ENCODE results near the gene LRRC28. TPM values are rescaled to one million over a fixed set of nuclear protein-coding genes. Genes with fewer than 3 reads are reported as not detected.

Gene LRRC28
- total RNA-seq, 4 donors from 2014 or later = 56.5 to 82.7 (median 64.2) TPM

DNA sequence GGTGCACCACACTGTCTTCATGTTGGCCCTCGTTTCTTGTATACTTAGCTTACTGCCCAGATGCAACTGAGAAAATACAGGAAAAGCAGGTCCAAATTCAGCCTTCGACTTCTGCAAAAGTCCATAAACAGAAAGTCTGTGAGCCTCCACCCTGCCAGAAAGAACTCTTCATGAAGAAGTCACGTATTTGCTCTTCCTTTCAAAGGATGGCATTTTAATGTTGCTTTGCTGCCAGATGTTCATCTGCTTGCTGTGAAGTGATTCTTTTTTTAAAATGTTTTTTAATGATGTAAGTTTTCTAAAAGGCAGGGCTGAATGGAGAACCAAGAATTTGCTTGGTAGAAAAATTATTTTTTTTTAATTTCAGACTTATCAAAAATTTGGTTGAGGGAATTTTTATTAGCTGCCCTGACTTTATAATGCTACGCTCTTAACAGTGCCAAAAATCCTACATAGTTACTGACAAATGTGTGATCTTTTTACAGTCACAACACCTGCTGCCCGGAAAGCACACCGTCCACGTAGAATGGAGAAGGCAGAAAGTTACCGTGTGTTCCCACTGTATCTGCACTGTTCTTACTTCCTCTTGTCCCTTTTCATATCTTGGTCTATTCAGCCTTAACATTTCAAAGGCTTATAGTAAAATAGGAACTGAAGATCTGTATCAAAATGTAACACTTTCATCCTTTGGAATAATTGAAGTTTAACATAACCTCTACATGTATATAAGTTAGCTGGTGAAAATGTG is 136.3 kb downstream of the LRRC28 start:
- DNase-seq = no peak
- WGBS, 2 donors (ENCODE audit: low coverage in 1 of 2) = 69 to 80% methylated on average over 7 to 8 of the region's 8 CpGs
- TF ChIP-seq, protein P1, sequence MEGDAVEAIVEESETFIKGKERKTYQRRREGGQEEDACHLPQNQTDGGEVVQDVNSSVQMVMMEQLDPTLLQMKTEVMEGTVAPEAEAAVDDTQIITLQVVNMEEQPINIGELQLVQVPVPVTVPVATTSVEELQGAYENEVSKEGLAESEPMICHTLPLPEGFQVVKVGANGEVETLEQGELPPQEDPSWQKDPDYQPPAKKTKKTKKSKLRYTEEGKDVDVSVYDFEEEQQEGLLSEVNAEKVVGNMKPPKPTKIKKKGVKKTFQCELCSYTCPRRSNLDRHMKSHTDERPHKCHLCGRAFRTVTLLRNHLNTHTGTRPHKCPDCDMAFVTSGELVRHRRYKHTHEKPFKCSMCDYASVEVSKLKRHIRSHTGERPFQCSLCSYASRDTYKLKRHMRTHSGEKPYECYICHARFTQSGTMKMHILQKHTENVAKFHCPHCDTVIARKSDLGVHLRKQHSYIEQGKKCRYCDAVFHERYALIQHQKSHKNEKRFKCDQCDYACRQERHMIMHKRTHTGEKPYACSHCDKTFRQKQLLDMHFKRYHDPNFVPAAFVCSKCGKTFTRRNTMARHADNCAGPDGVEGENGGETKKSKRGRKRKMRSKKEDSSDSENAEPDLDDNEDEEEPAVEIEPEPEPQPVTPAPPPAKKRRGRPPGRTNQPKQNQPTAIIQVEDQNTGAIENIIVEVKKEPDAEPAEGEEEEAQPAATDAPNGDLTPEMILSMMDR (IDR thresholded peaks at IDR 0.05) = no peak
- no peak for TF ChIP-seq POLR2AphosphoS5 (IDR thresholded peaks at IDR 0.05)
- in situ Hi-C loops (cut with MboI; ENCODE audit: low pct_ligation_motif_present in 1 of 4, low pct_unique_long_range_greater_than_20kb in 1 of 4, low sequenced_read_pairs in 3 of 4) = no loop called here
- no peaks in the 10 kb centered on the region for H3K36me3 ChIP-seq
- no peak overlapping the region for H3K27ac ChIP-seq
- H3K4me1 ChIP-seq = peaks cover 11 to 18% (median 15%) of the 10 kb centered on the region in 4 donors
- no peak overlapping the region for H3K4me3 ChIP-seq
- intact Hi-C loops (cut with DNase I; ENCODE audit: low total_unique reads) = no loop called here
- H3K9me3 ChIP-seq = peaks cover 5 to 6% of the 10 kb centered on the region in 2 donors
- no peaks in the 10 kb centered on the region for H3K27me3 ChIP-seq

DNA sequence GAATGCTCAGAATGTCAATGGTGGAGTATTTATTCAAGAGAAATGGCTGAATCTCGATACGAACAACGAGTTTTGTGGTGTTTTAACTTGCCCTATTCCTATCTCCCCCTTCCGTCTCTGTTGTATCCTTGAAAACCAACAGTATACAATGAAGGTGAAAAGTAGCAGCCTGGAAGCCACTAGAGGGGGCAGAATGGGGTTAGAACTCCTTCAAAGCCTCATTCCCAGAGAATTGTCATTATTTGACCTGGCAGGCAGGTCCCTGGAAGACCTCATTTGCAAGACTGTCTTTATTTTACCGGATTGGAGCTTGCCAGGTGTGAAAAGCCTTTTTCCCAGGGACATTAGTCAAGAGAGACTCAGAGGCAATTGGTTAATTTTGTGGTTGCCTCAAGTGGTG is 139.4 kb downstream of the LRRC28 start:
- WGBS, 2 donors (ENCODE audit: low coverage in 1 of 2) = 84 to 89% methylated on average over 5 of the region's 5 CpGs
- intact Hi-C loops (cut with DNase I; ENCODE audit: low total_unique reads) = no loop called here
- in situ Hi-C loops (cut with MboI; ENCODE audit: low pct_ligation_motif_present in 1 of 4, low pct_unique_long_range_greater_than_20kb in 1 of 4, low sequenced_read_pairs in 3 of 4) = no loop called here
- Histone ChIP-seq H3K27me3 (no peaks in the 10 kb centered on the region), H3K9me3 (peaks cover 5 to 6% of the 10 kb centered on the region in 2 donors), H3K4me3 (no peak overlapping the region), H3K27ac (no peak overlapping the region), H3K4me1 (peaks cover 6 to 18% (median 8%) of the 10 kb centered on the region in 4 donors), H3K36me3 (no peaks in the 10 kb centered on the region)
- DNase-seq = no peak
- TF ChIP-seq POLR2AphosphoS5 (IDR thresholded peaks at IDR 0.05) = no peak

DNA sequence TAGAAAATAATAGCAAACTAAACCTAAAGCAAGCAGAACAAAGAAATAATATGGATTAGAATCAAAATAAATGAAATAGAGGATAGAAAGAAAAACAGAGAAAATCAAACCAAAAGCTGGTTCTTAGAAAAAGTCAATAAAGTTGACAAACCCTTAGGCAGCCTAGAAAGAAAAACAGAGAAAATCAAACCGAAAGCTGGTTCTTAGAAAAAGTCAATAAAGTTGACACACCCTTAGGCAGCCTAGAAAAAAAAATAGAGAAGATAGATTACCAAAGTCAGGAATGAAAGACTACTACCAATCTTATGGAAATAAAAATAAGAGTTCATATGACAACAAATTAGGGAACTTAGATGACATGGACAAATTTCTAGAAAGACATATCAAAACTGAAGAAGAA is 142.4 kb downstream of the LRRC28 start:
- in situ Hi-C loops (cut with MboI; ENCODE audit: low pct_ligation_motif_present in 1 of 4, low pct_unique_long_range_greater_than_20kb in 1 of 4, low sequenced_read_pairs in 3 of 4) (no loop called here), intact Hi-C loops (cut with DNase I; ENCODE audit: low total_unique reads) (no loop called here)
- H3K27ac ChIP-seq = no peak overlapping the region
- no peak for DNase-seq
- no peak for TF ChIP-seq POLR2AphosphoS5 (IDR thresholded peaks at IDR 0.05)
- H3K4me3 ChIP-seq = no peak overlapping the region
- no peaks in the 10 kb centered on the region for H3K36me3 ChIP-seq
- H3K27me3 ChIP-seq = no peaks in the 10 kb centered on the region
- 46% methylated on average over 1 of the region's 1 CpG; no CpG with 5 or more reads in 1 of the 2 donors for WGBS, 2 donors (ENCODE audit: low coverage in 1 of 2)
- H3K9me3 ChIP-seq = peaks cover 5 to 6% of the 10 kb centered on the region in 2 donors
- peaks cover 0 to 9% (median 0%) of the 10 kb centered on the region in 4 donors for H3K4me1 ChIP-seq

DNA sequence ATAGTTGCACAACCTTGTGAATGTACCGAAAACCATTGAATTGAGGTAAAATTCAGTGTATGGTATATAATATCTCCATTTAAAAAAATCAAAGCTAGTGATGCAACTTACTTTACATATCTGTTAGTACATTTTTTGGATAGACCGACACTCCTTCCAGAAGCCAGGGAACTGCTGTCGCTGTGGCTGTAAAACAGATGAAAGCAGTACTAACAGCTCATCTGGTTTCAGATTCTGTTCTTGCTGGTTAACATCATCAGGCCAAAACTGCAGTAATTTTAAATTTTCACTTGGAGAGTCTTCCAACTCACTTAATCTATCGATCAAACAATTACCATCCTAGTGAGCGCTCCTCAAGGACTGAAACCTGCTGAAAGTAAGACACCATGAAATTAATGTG is 145.1 kb downstream of the LRRC28 start:
- Histone ChIP-seq H3K27ac (no peak overlapping the region), H3K36me3 (no peaks in the 10 kb centered on the region), H3K4me3 (no peak overlapping the region), H3K4me1 (peaks cover 0 to 11% (median 0%) of the 10 kb centered on the region in 4 donors), H3K27me3 (no peaks in the 10 kb centered on the region), H3K9me3 (peaks cover 5 to 6% of the 10 kb centered on the region in 2 donors)
- in situ Hi-C loops (cut with MboI; ENCODE audit: low pct_ligation_motif_present in 1 of 4, low pct_unique_long_range_greater_than_20kb in 1 of 4, low sequenced_read_pairs in 3 of 4) (no loop called here), intact Hi-C loops (cut with DNase I; ENCODE audit: low total_unique reads) (no loop called here)
- TF ChIP-seq, protein P1 (IDR thresholded peaks at IDR 0.05) = no peak
- no peak for TF ChIP-seq POLR2A (IDR thresholded peaks at IDR 0.05)
- TF ChIP-seq EP300 (IDR thresholded peaks at IDR 0.05; ENCODE audit: low read depth) = no peak
- TF ChIP-seq POLR2AphosphoS5 (IDR thresholded peaks at IDR 0.05) = no peak
- DNase-seq = no peak
- 91 to 92% methylated on average over 5 of the region's 5 CpGs for WGBS, 2 donors (ENCODE audit: low coverage in 1 of 2)

DNA sequence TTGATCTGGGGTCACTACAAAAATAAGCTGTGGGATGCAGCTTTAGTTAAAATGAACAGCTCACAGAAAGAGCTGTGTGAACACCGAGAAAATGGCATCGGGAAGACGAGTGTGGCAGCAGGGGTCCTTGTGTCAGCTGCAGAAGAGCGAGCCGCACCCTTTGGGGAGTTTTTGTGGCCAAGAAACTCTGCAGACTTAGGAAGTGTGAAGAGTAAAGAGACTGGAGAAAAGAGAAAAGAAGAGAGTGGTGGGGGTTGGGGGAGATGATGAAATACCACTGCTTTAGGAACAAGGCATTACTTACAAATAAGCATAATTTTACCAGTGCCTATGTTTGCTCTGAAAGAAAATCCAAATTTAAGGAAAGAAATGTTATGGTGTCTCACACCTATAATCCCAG is 147.8 kb downstream of the LRRC28 start:
- Histone ChIP-seq H3K27ac (no peak overlapping the region), H3K4me3 (no peak overlapping the region), H3K27me3 (no peaks in the 10 kb centered on the region), H3K9me3 (no peaks in the 10 kb centered on the region), H3K36me3 (no peaks in the 10 kb centered on the region), H3K4me1 (peaks cover 0 to 15% (median 4%) of the 10 kb centered on the region in 4 donors)
- intact Hi-C loops (cut with DNase I; ENCODE audit: low total_unique reads) = loop anchor here (2.0 kb wide), 1 partner anchor 58 kb away; no protein-coding TSS in a partner anchor
- 91 to 96% methylated on average over 5 of the region's 5 CpGs for WGBS, 2 donors (ENCODE audit: low coverage in 1 of 2)
- TF ChIP-seq, protein P1 (IDR thresholded peaks at IDR 0.05) = no peak
- TF ChIP-seq POLR2AphosphoS5 (IDR thresholded peaks at IDR 0.05) (no peak), EP300 (IDR thresholded peaks at IDR 0.05; ENCODE audit: low read depth) (no peak), POLR2A (IDR thresholded peaks at IDR 0.05) (no peak)
- DNase-seq = no peak
- in situ Hi-C loops (cut with MboI; ENCODE audit: low pct_ligation_motif_present in 1 of 4, low pct_unique_long_range_greater_than_20kb in 1 of 4, low sequenced_read_pairs in 3 of 4) = no loop called here
